Activated T-cell treated with anti-CD3 and anti-CD28 coated beads, Interleukin-2, amount 50 U/mL, for 72 hours (primary cell): Measurements from ENCODE around the gene PRG3. TPM values are rescaled to one million over a fixed set of nuclear protein-coding genes. Genes with fewer than 3 reads are reported as not detected.
A peak's percentile ranks its signal among the peaks of the same experiment; 100 is the strongest.

Source experiments
- ATAC-seq, 2 donors: fragments of 150-1000 bp; cut with Tn5 transposase; replicated peaks in 1 of 2; 2 replicates each; pipeline ENCODE4 v1.10.0; 2021; ENCODE audit warnings: moderate library complexity in 2 of 2, mild to moderate bottlenecking in 1 of 2
- DNase-seq, 2 donors: peaks; one replicate each; pipeline ENCODE4 v3.0.0; 2021 to 2022; ENCODE audit warnings: mixed read lengths in 1 of 2
- H3K27ac Mint-ChIP-seq: one replicate; pipeline ENCODE4 v1.8.0; 2022; ENCODE audit warnings: mild to moderate bottlenecking, moderate library complexity, mixed read lengths
- H3K27me3 Mint-ChIP-seq: one replicate; pipeline ENCODE4 v1.8.0; 2022; ENCODE audit warnings: low read depth, mixed read lengths
- H3K36me3 Mint-ChIP-seq, 2 donors: one replicate each; pipeline ENCODE4 v1.8.0; 2022; ENCODE audit warnings: mixed read lengths in 2 of 2, mild to moderate bottlenecking in 1 of 2; ENCODE audit not compliant: insufficient read depth in 2 of 2
- H3K4me1 Mint-ChIP-seq: one replicate; pipeline ENCODE4 v1.8.0; 2022; ENCODE audit warnings: low read depth, mixed read lengths
- H3K4me3 Mint-ChIP-seq, 2 donors: one replicate each; pipeline ENCODE4 v1.8.0; 2022; ENCODE audit warnings: mild to moderate bottlenecking in 2 of 2, mixed read lengths in 2 of 2, moderate library complexity in 2 of 2
- H3K9me3 Mint-ChIP-seq, 2 donors: one replicate each; pipeline ENCODE4 v1.8.0; 2022; ENCODE audit warnings: mixed read lengths in 2 of 2
- total RNA-seq, 2 donors: library from RNA; stranded (reverse); gene quantifications; one replicate each; pipeline ENCODE4 v1.2.3, GENCODE V29; 2022

PRG3 gene
- total RNA-seq, 2 donors from 2014 or later: not detected

DNA sequence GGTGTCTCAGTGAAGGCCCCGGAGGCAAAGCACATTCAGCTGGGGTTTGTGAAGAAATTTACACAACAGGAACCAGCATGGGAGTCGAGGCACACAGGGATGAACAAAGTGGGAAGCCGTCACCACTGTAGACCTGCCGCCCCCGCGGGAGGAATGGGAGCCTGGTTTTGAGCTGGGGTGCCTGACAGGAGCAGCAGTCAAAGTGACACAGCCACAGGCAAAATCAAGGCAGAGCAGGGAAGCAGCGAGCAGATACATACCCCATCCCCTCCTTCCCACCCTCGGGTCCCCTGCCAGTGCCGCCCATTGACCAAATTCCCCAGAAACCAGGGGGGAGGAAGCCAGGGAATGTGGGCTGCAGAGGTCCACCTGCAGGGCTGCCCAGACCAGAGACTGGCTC lies 22.0 kb downstream of the PRG3 start:
- peaks cover 0 to 3% of the 10 kb centered on the region in 2 donors for H3K9me3 Mint-ChIP-seq
- H3K4me3 Mint-ChIP-seq: no peak overlapping the region
- H3K27ac Mint-ChIP-seq: peak overlapping the region; percentile 36
- no peaks in the 10 kb centered on the region for H3K36me3 Mint-ChIP-seq
- H3K27me3 Mint-ChIP-seq: peaks cover 18% of the 10 kb centered on the region
- ATAC-seq (no peak), DNase-seq (no peak)
- no peaks in the 10 kb centered on the region for H3K4me1 Mint-ChIP-seq

DNA sequence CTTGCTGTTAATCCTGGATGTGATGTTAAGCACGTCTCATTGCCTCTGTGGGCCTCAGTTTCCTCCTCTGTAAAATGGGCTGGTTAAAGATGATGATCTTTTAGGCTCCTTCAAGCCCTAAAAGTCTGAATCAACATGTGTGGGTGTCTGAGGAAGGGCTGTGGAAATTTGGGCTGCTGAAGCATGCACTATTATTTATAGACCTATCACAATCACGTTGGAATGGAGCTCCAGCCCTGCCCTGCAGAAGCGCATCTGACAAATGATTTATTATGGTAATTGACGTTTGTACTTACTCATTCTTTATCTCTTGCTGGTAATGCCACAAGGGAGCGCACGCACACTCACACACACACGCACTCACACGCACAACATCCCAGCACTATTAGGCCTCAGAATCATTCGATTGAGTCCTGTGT lies 22.4 kb downstream of the PRG3 start:
- Mint-ChIP-seq H3K4me1 (no peaks in the 10 kb centered on the region), H3K4me3 (no peak overlapping the region), H3K9me3 (peaks cover 0 to 3% of the 10 kb centered on the region in 2 donors), H3K27ac (no peak overlapping the region), H3K27me3 (peaks cover 20% of the 10 kb centered on the region), H3K36me3 (no peaks in the 10 kb centered on the region)
- DNase-seq (no peak), ATAC-seq (no peak)

GRCh38 chr11:57357856-57358255 lies 23.1 kb downstream of the PRG3 start:
- peaks cover 0 to 3% of the 10 kb centered on the region in 2 donors for H3K9me3 Mint-ChIP-seq
- DNase-seq (no peak), ATAC-seq (no peak)
- no peak overlapping the region for H3K4me3 Mint-ChIP-seq
- H3K27me3 Mint-ChIP-seq: peaks cover 20% of the 10 kb centered on the region
- no peaks in the 10 kb centered on the region for H3K4me1 Mint-ChIP-seq
- no peak overlapping the region for H3K27ac Mint-ChIP-seq
- no peaks in the 10 kb centered on the region for H3K36me3 Mint-ChIP-seq

DNA sequence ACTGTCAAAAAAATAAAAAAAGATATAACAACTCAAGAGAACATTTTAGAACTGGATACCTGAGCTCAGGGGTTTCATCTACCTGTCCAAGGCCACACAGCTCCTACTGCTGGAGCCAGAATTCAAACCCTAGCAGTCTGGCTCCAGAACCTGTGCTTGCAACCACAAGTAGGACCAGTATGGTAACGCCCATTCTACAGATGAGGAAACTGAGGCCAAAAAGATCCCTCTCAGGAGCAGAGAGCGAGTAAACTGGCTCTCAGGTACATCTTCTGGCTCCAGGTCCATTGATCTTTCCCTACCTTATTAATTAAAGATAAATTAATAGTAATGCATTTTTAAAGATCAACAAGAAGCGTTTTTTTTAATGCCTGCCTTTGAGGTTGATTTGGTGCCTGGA lies 23.6 kb downstream of the PRG3 start:
- ATAC-seq (no peak), DNase-seq (no peak)
- Mint-ChIP-seq H3K9me3 (peaks cover 0 to 3% of the 10 kb centered on the region in 2 donors), H3K4me3 (no peak overlapping the region), H3K27me3 (peaks cover 19% of the 10 kb centered on the region), H3K27ac (no peak overlapping the region), H3K4me1 (no peaks in the 10 kb centered on the region), H3K36me3 (no peaks in the 10 kb centered on the region)

DNA sequence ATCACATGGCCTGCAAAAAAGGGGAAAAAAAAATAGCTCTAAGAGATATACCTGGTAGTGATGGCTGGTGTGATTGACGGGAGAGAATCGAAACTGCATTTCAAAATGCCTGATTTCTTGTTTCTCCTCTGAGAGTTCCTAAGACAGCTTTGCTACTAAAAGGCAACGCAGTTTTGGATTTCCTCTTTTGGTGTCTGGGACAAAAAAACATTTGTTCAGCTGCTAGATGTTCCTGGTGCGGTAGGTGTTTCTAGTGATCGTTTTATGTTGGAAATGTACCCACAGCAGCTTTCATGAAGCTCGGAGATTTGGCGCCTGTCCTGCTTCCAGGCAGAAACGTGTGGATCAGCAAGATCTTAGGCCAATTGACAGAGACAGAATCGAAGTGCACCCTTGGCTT lies 24.7 kb downstream of the PRG3 start:
- peaks cover 12% of the 10 kb centered on the region for H3K27me3 Mint-ChIP-seq
- no peak overlapping the region for H3K4me3 Mint-ChIP-seq
- peaks cover 0 to 3% of the 10 kb centered on the region in 2 donors for H3K9me3 Mint-ChIP-seq
- H3K27ac Mint-ChIP-seq: no peak overlapping the region
- ATAC-seq (no peak), DNase-seq (no peak)
- peaks cover 3 to 5% of the 10 kb centered on the region in 2 donors for H3K36me3 Mint-ChIP-seq
- H3K4me1 Mint-ChIP-seq: no peaks in the 10 kb centered on the region

GRCh38 chr11:57354699-57355098 lies 26.3 kb downstream of the PRG3 start:
- no peak for DNase-seq
- Mint-ChIP-seq H3K27ac (no peak overlapping the region), H3K9me3 (peaks cover 0 to 4% of the 10 kb centered on the region in 2 donors), H3K4me1 (peaks cover 5% of the 10 kb centered on the region), H3K36me3 (peaks cover 3 to 6% of the 10 kb centered on the region in 2 donors), H3K4me3 (no peak overlapping the region), H3K27me3 (peaks cover 12% of the 10 kb centered on the region)
- no peak for ATAC-seq

DNA sequence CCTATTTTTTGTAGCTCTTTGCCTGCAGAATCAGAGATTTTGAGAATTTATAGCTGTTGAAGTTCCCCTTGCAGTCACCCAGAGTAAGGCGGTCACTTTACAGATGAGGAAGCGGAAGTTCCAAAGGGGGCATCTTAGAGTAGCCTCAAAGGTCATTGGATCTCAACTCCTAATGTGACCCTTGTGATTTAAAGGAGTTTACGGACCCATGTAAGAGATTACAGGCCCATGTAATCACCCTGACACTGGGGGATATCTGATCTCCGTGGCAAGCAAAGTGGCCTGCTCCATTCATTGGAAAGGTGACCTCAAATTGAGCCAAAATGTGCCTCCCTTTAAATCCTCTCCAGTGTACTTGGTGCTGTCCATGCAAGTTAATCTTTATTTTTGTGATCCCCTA lies 27.1 kb downstream of the PRG3 start:
- H3K4me3 Mint-ChIP-seq: no peak overlapping the region
- H3K27ac Mint-ChIP-seq: no peak overlapping the region
- peaks cover 0 to 4% of the 10 kb centered on the region in 2 donors for H3K9me3 Mint-ChIP-seq
- DNase-seq (no peak), ATAC-seq (no peak)
- peaks cover 12% of the 10 kb centered on the region for H3K27me3 Mint-ChIP-seq
- H3K36me3 Mint-ChIP-seq: peaks cover 3 to 6% of the 10 kb centered on the region in 2 donors
- peaks cover 5% of the 10 kb centered on the region for H3K4me1 Mint-ChIP-seq

- no peak for DNase-seq
- Mint-ChIP-seq H3K27ac (no peak overlapping the region), H3K4me3 (no peak overlapping the region), H3K36me3 (peaks cover 3 to 6% of the 10 kb centered on the region in 2 donors), H3K27me3 (peaks cover 12% of the 10 kb centered on the region), H3K4me1 (peaks cover 5% of the 10 kb centered on the region), H3K9me3 (peaks cover 0 to 4% of the 10 kb centered on the region in 2 donors)
- ATAC-seq: no peak
Observed at GRCh38 chr11:57353446-57353845, 27.5 kb downstream of the PRG3 start.

DNA sequence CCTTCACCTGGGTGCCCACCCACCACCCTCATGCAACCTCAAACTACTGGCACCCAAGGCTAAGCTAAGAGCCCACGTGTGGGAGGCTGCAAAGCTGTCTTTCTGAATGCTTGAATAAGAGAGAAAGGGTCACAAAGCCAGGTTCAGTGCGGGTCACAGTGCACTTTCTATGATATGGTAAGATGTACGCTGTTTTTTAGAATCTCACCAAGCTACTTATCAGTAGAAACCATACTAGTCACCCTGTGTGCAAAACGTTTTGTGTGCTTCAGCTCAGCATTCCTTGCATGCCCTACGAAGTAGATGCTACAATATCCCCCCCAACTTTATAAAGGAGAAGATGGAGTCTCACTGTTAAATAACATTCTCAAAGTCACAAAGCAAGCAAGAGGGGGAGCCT lies 27.9 kb downstream of the PRG3 start:
- Mint-ChIP-seq H3K4me1 (peaks cover 5% of the 10 kb centered on the region), H3K9me3 (peaks cover 0 to 4% of the 10 kb centered on the region in 2 donors), H3K4me3 (no peak overlapping the region), H3K36me3 (peaks cover 3 to 6% of the 10 kb centered on the region in 2 donors), H3K27me3 (peaks cover 12% of the 10 kb centered on the region), H3K27ac (no peak overlapping the region)
- DNase-seq: no peak
- ATAC-seq: no peak

DNA sequence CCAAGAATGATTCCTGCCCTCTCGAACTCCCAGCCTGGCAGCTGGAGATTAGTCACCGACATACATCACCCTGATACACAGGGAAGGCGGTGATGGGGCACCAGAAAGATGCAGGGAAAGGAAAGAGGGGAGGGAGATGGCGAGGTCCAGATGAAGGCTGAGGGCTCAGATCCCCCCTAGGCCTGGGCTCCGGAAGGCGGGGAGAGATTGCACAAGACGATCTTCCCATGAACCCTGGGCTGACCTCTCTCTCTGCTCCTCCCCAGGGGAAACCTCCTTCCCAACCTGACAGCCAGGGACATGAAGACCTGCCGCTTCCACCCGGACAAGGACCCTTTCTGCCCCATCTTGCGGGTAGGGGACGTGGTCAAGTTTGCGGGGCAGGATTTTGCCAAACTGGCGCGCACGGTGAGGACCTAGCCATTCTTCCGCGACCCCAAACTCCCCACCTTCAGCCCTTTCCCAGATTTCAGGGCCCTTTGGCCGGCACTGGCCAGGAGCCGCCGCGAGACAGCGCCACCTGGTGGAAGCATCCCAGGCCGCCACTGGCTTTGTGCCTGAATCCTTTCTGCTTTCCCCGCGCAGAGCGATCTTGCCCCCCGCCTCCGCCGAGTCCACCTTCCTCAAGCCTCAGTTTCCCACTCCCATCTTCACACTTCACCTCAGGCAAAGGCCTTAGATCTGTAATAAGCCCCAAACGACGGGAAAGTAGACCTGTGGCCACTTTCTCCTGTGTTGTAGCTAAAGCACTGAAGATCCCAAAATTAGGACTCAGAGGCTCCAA lies 31.3 kb downstream of the PRG3 start:
- H3K27ac Mint-ChIP-seq: no peak overlapping the region
- DNase-seq: peak; percentile 70 to 76
- H3K4me1 Mint-ChIP-seq: peaks cover 13% of the 10 kb centered on the region
- ATAC-seq: peak; percentile 56 to 67
- H3K4me3 Mint-ChIP-seq: no peak overlapping the region
- peaks cover 3 to 6% of the 10 kb centered on the region in 2 donors for H3K36me3 Mint-ChIP-seq
- peaks cover 9% of the 10 kb centered on the region for H3K27me3 Mint-ChIP-seq
- H3K9me3 Mint-ChIP-seq: peaks cover 0 to 4% of the 10 kb centered on the region in 2 donors

DNA sequence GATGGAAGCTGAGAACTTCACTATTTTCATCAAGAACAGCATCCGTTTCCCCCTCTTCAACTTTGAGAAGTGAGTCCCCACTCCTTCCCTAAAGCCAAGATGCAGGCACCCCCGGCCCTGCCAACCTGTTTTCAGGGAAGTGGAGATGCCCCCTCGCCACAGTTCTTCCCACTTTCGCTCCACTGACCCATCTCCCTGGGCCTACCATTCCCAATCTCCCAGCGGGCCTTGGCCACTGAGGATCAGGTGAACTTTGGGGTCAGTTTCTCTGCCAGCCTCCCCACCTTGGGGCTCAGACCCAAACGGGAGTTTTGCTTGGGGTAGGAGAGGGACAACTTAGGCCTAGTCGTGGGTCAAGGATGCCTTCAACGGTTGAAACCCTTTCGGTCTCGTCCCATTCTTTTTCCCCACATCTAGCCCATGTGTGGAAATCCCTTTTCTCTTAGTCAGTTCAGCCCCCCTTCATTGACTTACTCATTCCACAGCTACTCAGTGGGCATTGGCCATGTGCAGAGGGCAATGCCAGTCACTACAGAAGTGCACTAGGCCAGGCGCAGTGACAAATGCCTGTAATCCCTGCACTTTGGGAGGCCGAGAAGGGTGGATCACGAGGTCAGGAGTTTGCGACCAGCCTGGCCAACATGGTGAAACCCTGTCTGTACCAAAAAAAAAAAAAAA lies 32.2 kb downstream of the PRG3 start:
- Mint-ChIP-seq H3K9me3 (peaks cover 0 to 4% of the 10 kb centered on the region in 2 donors), H3K27me3 (no peaks in the 10 kb centered on the region), H3K4me1 (peaks cover 13% of the 10 kb centered on the region), H3K27ac (no peak overlapping the region), H3K36me3 (peaks cover 3 to 6% of the 10 kb centered on the region in 2 donors), H3K4me3 (no peak overlapping the region)
- ATAC-seq (no peak), DNase-seq (no peak)

DNA sequence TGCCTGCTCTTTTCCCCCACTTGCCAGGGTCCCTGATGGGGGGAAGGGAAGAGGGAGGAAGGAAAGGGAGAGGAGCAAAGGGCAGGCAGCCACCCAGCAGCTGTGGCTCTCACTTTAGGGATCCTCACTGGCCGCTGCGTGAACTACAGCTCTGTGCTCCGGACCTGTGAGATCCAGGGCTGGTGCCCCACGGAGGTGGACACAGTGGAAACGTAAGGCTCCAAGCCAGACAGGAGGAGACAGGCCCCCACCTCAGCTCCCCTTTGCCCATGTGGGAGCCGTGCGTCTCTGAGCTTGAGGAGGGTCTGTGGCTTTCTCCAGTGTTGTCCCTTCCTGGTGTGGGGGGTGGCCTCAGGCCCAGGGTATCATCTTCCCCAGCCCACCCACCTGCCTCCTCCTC lies 32.9 kb downstream of the PRG3 start:
- ATAC-seq (no peak), DNase-seq (no peak)
- peaks cover 13% of the 10 kb centered on the region for H3K4me1 Mint-ChIP-seq
- H3K9me3 Mint-ChIP-seq: peaks cover 0 to 4% of the 10 kb centered on the region in 2 donors
- no peaks in the 10 kb centered on the region for H3K27me3 Mint-ChIP-seq
- peaks cover 3 to 6% of the 10 kb centered on the region in 2 donors for H3K36me3 Mint-ChIP-seq
- H3K27ac Mint-ChIP-seq: no peak overlapping the region
- no peak overlapping the region for H3K4me3 Mint-ChIP-seq

- Mint-ChIP-seq H3K9me3 (peaks cover 0 to 4% of the 10 kb centered on the region in 2 donors), H3K4me1 (peaks cover 13% of the 10 kb centered on the region), H3K4me3 (no peak overlapping the region), H3K27me3 (no peaks in the 10 kb centered on the region), H3K36me3 (peaks cover 3 to 6% of the 10 kb centered on the region in 2 donors), H3K27ac (no peak overlapping the region)
- DNase-seq (no peak), ATAC-seq (no peak)
Observed at GRCh38 chr11:57347336-57347735, 33.6 kb downstream of the PRG3 start.
